NCI-H1105 treated with DMSO at 0.1 percent for 48 hours (cell line): Measurements from ENCODE around the gene PAX3.
"Not testable (repeated sequence)": the region's sequence is repeated elsewhere in the genome, so short reads cannot be mapped to it uniquely, and the experiment has no call there.

Experiments
- DNase-seq: peaks from one replicate; lab custom pipeline; 2025; lab: John Stamatoyannopoulos, UW

PAX3 gene

GRCh38 chr2:222214885-222215284 is 83.9 kb downstream of the PAX3 start:
- DNase-seq = no peak

GRCh38 chr2:222213049-222213448 is 85.7 kb downstream of the PAX3 start:
- DNase-seq = no peak

GRCh38 chr2:222212571-222212970 is 86.2 kb downstream of the PAX3 start:
- DNase-seq = no peak

DNA sequence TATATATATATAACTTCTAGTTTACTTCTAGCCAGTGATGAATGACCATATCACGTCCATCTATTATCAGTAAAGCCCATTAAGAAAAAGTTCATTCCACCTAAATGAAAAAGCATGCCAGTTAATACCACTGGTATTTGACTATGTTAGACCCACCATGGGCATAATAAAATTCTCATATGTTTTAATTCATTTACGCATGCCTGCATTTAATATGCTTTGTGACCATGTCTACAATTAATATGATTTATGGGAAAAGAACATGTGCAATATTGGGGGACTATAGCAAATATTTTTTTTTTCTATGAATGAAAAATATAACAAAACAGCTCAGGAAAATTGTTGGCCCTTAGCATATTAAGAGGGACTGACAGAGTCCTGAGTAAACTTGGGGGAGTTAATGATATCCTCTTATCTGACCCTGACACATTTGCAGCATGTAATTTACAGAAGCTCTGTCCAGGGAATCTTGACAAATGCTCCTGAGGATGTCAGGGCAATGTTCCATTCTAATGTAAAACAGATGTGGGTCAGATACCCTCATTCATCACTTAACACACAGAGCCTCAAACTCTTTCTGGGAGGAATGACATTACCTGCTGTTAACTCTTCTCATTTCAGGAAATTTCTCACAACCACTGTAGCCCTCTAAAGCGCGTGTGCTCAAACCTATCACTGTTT is 90.6 kb downstream of the PAX3 start:
- no peak for DNase-seq

DNA sequence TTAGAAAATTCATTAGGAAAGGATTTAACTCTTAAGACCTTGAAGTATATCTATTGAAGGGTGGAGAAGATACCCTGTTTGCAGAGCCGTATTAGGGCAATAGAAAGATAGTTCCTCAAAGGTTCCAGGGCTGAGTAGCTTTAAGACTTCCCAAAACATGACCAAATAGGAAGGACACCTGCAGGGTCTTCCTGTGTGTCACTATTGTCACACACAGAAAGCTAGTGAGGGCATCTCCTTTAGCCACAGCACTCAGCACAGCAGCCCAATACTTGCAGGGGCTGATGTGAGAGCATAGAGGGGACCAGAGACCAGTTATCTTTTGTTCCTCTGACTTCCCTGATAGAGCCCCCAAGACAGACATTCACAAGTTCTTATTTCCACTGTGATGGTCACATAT is 93.7 kb downstream of the PAX3 start:
- DNase-seq = no peak

DNA sequence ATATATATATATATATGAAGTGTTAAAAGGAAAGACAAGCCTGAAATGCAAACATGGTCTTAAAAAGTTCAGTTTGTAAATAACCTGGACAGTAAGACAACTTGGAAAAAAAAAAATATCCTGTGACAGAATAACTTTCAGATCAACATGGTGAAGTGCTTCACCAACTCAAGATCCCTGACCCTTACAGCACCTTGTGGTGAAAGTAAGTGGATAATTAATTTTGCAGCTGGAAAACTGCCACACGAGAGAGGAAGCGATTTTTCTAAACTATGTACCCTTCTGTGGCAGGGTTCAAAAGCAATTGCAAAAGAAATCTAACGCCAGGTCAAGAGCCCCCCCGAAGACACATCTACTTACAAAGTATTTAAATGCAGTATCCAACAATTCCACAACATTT is 95.8 kb downstream of the PAX3 start:
- peak; percentile 33 for DNase-seq

DNA sequence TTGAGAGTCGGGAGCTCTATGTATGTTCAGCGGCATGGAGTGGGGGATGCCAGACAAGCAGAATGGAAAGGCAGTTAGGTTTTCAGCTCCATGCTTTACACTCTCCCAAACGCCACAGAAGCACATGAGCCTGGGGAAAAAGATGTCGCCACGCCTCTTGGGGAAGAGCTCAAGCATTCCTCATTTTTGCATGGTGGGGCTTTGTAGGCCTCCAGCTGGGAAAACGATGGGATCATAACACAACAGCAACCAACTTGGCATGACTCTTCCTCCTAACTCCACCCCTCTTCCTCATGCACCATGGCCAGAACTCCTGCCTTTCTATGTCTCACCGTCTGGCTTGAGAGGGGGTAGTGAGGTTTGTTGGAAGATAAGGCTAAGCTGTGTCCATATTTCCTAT is 102.6 kb downstream of the PAX3 start:
- DNase-seq = no peak

- DNase-seq = no peak
Observed at GRCh38 chr2:222194669-222195068, 104.1 kb downstream of the PAX3 start.

DNA sequence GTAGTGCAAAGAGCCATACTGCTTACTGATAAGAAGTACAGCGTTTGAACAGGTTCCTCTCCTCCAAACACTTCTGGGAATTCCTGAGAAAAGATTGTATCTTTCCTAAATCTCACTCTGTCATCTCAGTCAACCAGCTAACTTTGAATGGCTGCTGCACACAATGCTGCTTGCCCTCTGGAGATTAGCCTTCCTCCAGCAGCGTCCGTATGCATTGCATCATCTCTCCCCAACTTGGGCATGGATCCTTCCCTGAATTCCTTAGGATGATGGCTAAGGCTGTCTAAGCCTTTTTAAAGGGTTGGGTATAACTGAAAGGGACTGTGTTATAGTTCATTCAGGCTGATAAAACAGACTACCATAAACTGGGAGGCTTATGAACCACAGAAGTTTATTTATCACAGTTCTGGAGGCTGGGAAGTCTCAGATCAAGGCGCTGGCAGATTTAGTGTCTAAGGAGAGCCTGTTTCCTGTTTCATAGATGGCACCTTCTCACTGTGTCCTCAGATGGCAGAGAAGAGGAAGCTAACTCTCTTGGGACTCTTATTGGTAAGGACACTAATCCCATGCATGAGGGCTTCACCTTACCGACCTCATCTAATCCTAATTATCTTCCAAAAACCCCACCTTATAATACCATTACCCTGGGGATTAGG is 105.3 kb downstream of the PAX3 start:
- no peak for DNase-seq

GRCh38 chr2:222180619-222181018 is 118.2 kb downstream of the PAX3 start:
- DNase-seq = no peak

GRCh38 chr2:222179592-222179991 is 119.2 kb downstream of the PAX3 start:
- peak; percentile 84 for DNase-seq

DNA sequence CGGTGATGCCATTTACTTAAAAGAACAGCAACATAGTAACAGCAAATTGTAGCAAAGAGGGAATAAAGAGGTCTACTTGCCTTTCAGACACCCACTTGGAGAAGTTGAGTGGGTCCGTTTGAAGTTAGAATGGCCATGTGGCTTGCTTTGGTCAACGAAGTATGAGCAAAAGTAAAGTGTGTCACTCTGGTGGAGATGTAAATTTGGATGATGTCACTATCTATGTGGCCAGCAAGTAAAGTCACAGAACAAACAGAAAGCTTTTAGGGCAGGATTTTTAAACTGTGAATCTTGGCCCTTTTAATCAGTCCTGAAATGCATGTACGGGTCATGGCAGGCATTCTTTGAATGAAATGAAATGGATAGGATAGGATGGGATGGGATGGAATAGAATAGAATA is 120.3 kb downstream of the PAX3 start:
- no peak for DNase-seq

DNA sequence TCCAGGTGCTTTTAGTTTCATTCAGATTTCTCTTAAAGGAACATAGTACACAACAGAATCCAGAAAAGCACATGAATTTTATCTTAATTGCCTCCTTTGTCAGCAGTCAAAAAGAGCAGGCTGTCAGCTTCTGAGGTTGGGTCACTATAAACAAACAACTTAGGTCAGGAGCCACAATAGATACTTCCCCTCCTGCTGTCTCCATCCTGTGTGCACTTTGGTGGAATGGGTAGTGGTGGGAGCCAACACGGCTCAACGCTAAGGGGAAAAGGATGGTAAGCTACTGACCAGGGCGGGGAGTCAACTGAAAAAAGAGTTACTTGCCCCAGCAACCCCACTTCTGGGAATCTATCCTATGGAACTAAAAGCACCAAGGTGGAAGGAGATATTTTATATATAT is 121.9 kb downstream of the PAX3 start:
- no peak for DNase-seq

DNA sequence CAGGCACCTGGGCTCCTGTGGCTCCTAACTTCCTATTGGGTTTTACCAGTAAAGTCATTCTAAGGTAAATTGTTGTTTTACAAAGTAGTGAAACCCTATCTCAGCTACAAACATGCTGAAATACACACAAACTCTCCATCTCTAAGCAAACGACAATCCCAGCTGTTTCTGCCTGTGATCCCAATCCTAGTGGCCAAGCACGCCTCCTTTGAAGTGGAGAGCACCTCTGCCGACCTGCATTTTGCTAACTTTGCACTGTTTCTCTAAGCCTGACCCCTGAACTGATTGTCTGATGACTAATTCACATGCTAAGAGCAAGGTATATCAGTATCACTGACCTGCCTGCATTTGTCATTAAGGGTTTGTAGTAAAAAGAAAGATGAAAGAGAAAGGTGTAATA is 124.3 kb downstream of the PAX3 start:
- no peak for DNase-seq

- no peak for DNase-seq
Observed at GRCh38 chr2:222169346-222169745, 129.5 kb downstream of the PAX3 start.

GRCh38 chr2:222167762-222168161 is 131.0 kb downstream of the PAX3 start:
- no peak for DNase-seq

DNA sequence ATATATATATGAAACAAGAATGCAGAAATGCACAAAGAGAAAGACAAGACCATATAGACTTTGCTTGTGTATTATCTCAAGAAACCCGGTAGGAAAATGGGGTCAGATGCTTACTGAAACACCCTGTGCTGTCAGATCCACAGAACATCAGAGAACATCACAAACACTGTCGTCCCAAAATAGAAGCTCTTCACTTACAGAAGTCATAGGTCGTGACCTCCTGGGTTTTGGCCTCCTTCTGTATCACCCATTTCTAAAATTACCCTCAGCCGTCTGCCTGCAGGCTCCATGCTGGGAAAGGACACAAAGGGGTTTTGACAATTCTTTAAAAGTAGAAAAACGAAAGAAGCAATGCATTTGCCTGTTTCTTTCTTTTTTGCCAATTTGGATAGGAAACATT is 137.9 kb downstream of the PAX3 start:
- no peak for DNase-seq

DNA sequence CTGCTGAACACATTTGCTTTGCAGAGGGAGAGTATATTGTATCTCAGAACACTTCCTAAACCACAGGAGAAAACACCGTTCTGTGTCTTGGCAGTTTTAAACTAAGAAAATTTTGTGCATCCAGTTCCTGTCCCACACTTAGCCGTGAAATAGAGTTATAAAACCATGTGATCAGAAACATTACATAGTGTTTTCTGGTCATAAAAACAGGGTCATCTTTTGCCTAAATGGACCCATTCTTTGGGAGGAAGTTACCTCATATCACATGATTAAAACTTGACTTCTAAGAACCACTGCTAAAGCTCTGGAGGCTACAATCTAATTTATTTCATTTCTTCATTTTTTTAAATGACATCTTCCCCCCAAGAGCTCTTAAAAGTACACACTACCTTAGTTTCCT is 138.7 kb downstream of the PAX3 start:
- DNase-seq = no peak

DNA sequence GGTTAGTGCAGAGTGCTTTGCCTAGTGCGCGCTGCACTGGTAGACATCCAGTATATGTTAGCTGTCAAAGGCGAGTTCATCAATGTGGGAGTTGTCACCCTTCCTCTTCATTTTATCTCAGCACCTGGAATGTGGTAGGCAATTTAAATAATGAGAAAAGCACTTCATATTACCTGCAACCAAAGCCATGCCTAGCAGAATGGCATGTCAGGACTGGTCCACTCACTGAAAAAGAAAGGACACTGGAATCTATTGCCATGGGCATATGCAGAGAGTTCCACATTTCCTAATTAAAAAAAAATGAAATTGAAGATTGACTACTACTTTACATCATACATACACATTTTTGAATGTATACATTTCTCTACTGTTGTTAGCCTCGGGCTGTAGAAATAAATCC is 139.6 kb downstream of the PAX3 start:
- DNase-seq = peak; percentile 38

GRCh38 chr2:222155003-222155664 is 143.7 kb downstream of the PAX3 start:
- DNase-seq = not testable (repeated sequence)
